Tibial artery (tissue), 4 donors: Measurements from ENCODE around the gene CTSC.

ENCODE experiments used
- DNase-seq, 2 donors: peaks; one replicate each; pipeline ENCODE4 v3.0.0-alpha.2; 2019
- H3K27ac ChIP-seq, 2 donors: fragments of 200-600 bp; sonication (generic) in 1 of 2; 1 replicate in 1 of 2; 2 replicates in 1 of 2; pipeline ENCODE4 v1.5.1; 2018 to 2019; ENCODE audit warnings: mild to moderate bottlenecking in 1 of 2
- H3K27me3 ChIP-seq, 2 donors: fragments of 200-600 bp; sonication (generic) in 1 of 2; one replicate each; pipeline versions ENCODE4 v1.5.1 to v1.6.0; 2016 to 2019
- H3K36me3 ChIP-seq, 3 donors: fragments of 200-600 bp; sonication (generic) in 2 of 3; one replicate each; pipeline ENCODE4 v1.5.1; 2016 to 2019; ENCODE audit warnings: mild to moderate bottlenecking in 2 of 3
- H3K4me1 ChIP-seq, 4 donors: fragments of 200-600 bp; sonication (generic) in 2 of 4; 1 replicate in 3 of 4; 2 replicates in 1 of 4; pipeline ENCODE4 v1.5.1; 2016 to 2019
- H3K4me3 ChIP-seq, 2 donors: fragments of 200-600 bp; sonication (generic) in 1 of 2; 1 replicate in 1 of 2; 2 replicates in 1 of 2; pipeline ENCODE4 v1.5.1; 2018 to 2019; ENCODE audit warnings: mild to moderate bottlenecking in 2 of 2
- H3K9me3 ChIP-seq, 3 donors: fragments of 200-600 bp; sonication (generic) in 1 of 3; one replicate each; pipeline ENCODE4 v1.5.1; 2016 to 2019
- CTCF ChIP-seq, 2 experiments: fragments of 200-600 bp in 1 of 2; fragments of 450-650 bp in 1 of 2; IDR thresholded peaks; one replicate each; pipeline ENCODE4 v1.5.1; 2017 to 2019; ENCODE audit warnings: antibody characterized with exemption in 2 of 2, mild to moderate bottlenecking in 1 of 2, moderate library complexity in 1 of 2
- intact Hi-C: fragments of 100-400 bp; cut with DNase I; formaldehyde crosslinking; loops from one replicate; pipeline ENCODE4 v1.15.0; 2023; ENCODE audit warnings: low total_unique reads

The CTSC gene

GRCh38 chr11:88378422-88379066 lies 41.0 kb upstream of the CTSC start:
- no peak overlapping the region for H3K27ac ChIP-seq
- H3K36me3 ChIP-seq: no peaks in the 10 kb centered on the region
- no peak overlapping the region for H3K4me3 ChIP-seq
- TF ChIP-seq CTCF (IDR thresholded peaks at IDR 0.05): no peak
- no peaks in the 10 kb centered on the region for H3K9me3 ChIP-seq
- no peaks in the 10 kb centered on the region for H3K27me3 ChIP-seq
- intact Hi-C loops: no loop called here
- H3K4me1 ChIP-seq: no peaks in the 10 kb centered on the region
- no peak for DNase-seq

GRCh38 chr11:88377646-88378045 lies 40.1 kb upstream of the CTSC start:
- Histone ChIP-seq H3K36me3 (no peaks in the 10 kb centered on the region), H3K9me3 (no peaks in the 10 kb centered on the region), H3K27ac (no peak overlapping the region), H3K4me3 (no peak overlapping the region), H3K27me3 (no peaks in the 10 kb centered on the region), H3K4me1 (no peaks in the 10 kb centered on the region)
- DNase-seq: no peak
- intact Hi-C loops: no loop called here
- no peak for TF ChIP-seq CTCF (IDR thresholded peaks at IDR 0.05)

GRCh38 chr11:88377144-88377543 lies 39.6 kb upstream of the CTSC start:
- intact Hi-C loops: no loop called here
- H3K36me3 ChIP-seq: no peaks in the 10 kb centered on the region
- H3K4me1 ChIP-seq: no peaks in the 10 kb centered on the region
- no peaks in the 10 kb centered on the region for H3K27me3 ChIP-seq
- TF ChIP-seq CTCF (IDR thresholded peaks at IDR 0.05): no peak
- H3K9me3 ChIP-seq: no peaks in the 10 kb centered on the region
- no peak overlapping the region for H3K4me3 ChIP-seq
- H3K27ac ChIP-seq: no peak overlapping the region
- no peak for DNase-seq

DNA sequence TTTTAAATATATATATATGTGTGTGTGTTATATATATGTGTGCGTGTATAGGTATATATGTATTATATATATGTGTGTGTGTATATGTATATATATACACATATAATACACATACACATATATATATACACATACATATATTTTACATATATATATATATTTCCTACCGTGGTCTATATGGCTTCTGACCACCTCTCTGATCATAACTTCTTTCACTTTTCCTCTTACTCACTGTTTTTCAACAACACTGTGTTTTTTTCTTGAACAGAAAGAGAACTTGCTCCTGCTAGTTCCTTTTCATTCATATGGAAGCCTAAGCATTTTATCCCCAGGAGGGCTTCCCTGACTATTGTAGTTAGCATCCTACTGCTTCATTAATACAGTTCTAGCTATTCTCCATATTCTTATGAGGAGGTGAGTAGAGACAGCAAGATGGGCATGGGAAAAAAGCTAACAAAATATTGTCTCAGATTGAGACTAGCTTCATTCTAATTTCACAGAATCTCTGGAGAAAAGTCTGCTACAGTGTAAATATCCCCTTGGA lies 38.5 kb upstream of the CTSC start:
- DNase-seq: no peak
- no peaks in the 10 kb centered on the region for H3K9me3 ChIP-seq
- no peaks in the 10 kb centered on the region for H3K4me1 ChIP-seq
- H3K27ac ChIP-seq: no peak overlapping the region
- H3K36me3 ChIP-seq: no peaks in the 10 kb centered on the region
- TF ChIP-seq CTCF (IDR thresholded peaks at IDR 0.05): no peak
- no peaks in the 10 kb centered on the region for H3K27me3 ChIP-seq
- intact Hi-C loops: no loop called here
- no peak overlapping the region for H3K4me3 ChIP-seq

- DNase-seq: no peak
- Histone ChIP-seq H3K27ac (no peak overlapping the region), H3K4me3 (no peak overlapping the region), H3K9me3 (no peaks in the 10 kb centered on the region), H3K4me1 (no peaks in the 10 kb centered on the region), H3K27me3 (no peaks in the 10 kb centered on the region), H3K36me3 (no peaks in the 10 kb centered on the region)
- intact Hi-C loops: no loop called here
- TF ChIP-seq CTCF (IDR thresholded peaks at IDR 0.05): no peak
These were observed 33.2 kb upstream of the CTSC start for GRCh38 chr11:88370782-88371181.
